Activated CD4-positive, alpha-beta T cell treated with anti-CD3 and anti-CD28 coated beads for 36 hours (primary cell): ENCODE results near the gene SIRT6. TPM values are rescaled to one million over a fixed set of nuclear protein-coding genes. Genes with fewer than 3 reads are reported as not detected.
A peak's percentile ranks its signal among the peaks of the same experiment; 100 is the strongest.
"Not testable (repeated sequence)": the region's sequence is repeated elsewhere in the genome, so short reads cannot be mapped to it uniquely, and the experiment has no call there.

Experiments used
- ATAC-seq: fragments of 200-7000 bp; cut with Tn5 transposase; one replicate; pipeline ENCODE4 v1.10.0; 2021; ENCODE audit warnings: mild to moderate bottlenecking, moderate library complexity
- CTCF ChIA-PET: fragments of 350-600 bp; sonication (Branson Sonifier 250); formaldehyde crosslinking; loops from one replicate; lab custom pipeline; 2021; ENCODE audit warnings: antibody characterized with exemption; lab: Charles Lee
- POLR2A ChIA-PET: fragments of 350-600 bp; sonication (Branson Sonifier 250); formaldehyde crosslinking; loops from one replicate; lab custom pipeline; 2021; ENCODE audit warnings: antibody characterized with exemption, inconsistent platforms; lab: Charles Lee
- DNase-seq: peaks from one replicate; pipeline ENCODE4 v3.0.0-alpha.2; 2020
- H3K27ac Mint-ChIP-seq: one replicate; pipeline ENCODE4 v1.8.0; 2021; ENCODE audit warnings: mixed read lengths
- H3K27me3 Mint-ChIP-seq: one replicate; pipeline ENCODE4 v1.8.0; 2021; ENCODE audit warnings: mixed read lengths
- H3K36me3 Mint-ChIP-seq: one replicate; pipeline ENCODE4 v1.8.0; 2021; ENCODE audit warnings: low read depth, mixed read lengths
- H3K4me1 Mint-ChIP-seq: one replicate; pipeline ENCODE4 v1.8.0; 2021; ENCODE audit warnings: mixed read lengths
- H3K4me3 Mint-ChIP-seq: one replicate; pipeline ENCODE4 v1.8.0; 2021; ENCODE audit warnings: mild to moderate bottlenecking, moderate library complexity, mixed read lengths
- H3K9me3 Mint-ChIP-seq: one replicate; pipeline ENCODE4 v1.8.0; 2021; ENCODE audit warnings: low read depth, mixed read lengths
- intact Hi-C, 2 experiments: fragments of 100-400 bp; cut with DNase I in 1 of 2; cut with micrococcal nuclease in 1 of 2; formaldehyde crosslinking; loops; one replicate each; pipeline versions ENCODE4 v1.14.2 to v1.15.1; 2022 to 2024; cut with DNase I, micrococcal nuclease
- total RNA-seq, 2 experiments: library from RNA; stranded (reverse); gene quantifications; one replicate each; pipeline ENCODE4 v1.2.3, GENCODE V29; 2021

The SIRT6 gene
- total RNA-seq, 2 experiments from 2014 or later: 26.2 to 29.4 TPM

- CTCF ChIA-PET: interaction anchor here (0.6 kb wide), 1 partner anchor 324 kb away, joined by 3 read pairs; no protein-coding TSS in a partner anchor
- H3K27me3 Mint-ChIP-seq: peaks cover 12% of the 10 kb centered on the region
These were observed 9.4 kb downstream of the SIRT6 start for GRCh38 chr19:4172861-4173473.

DNA sequence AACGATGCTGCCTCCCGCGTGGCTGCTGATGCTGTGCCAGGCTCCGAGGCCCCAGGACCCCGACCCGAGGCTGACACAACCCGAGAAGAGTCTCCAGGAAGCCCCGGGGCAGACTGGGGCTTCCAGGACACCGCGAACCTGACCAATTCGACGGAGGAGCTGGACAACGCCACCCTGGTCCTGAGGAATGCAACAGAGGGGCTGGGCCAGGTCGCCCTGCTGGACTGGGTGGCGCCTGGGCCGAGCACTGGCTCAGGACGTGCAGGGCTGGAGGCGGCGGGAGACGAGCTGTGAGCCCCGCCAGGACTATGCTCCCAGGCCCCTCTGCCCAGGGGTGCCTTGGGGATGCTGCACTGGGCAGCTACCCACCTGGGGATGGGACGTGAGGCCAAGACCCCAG, 10.7 kb downstream of the SIRT6 start:
- POLR2A ChIA-PET: no interaction called here

More at GRCh38 chr19:4172861-4173473, 9.4 kb downstream of the SIRT6 start:
- POLR2A ChIA-PET: no interaction called here
- intact Hi-C loops: no loop called here
- Mint-ChIP-seq H3K36me3 (peaks cover 5% of the 10 kb centered on the region), H3K4me3 (no peak overlapping the region), H3K4me1 (no peaks in the 10 kb centered on the region), H3K27ac (no peak overlapping the region), H3K9me3 (no peaks in the 10 kb centered on the region)
- ATAC-seq (peak; percentile 85), DNase-seq (peak; percentile 84)

GRCh38 chr19:4164262-4164661, 18.1 kb downstream of the SIRT6 start:
- POLR2A ChIA-PET: no interaction called here
- DNase-seq (no peak), ATAC-seq (no peak)
- Mint-ChIP-seq H3K27me3 (peaks cover 9% of the 10 kb centered on the region), H3K36me3 (no peaks in the 10 kb centered on the region), H3K9me3 (no peaks in the 10 kb centered on the region), H3K4me3 (no peak overlapping the region), H3K4me1 (no peaks in the 10 kb centered on the region), H3K27ac (no peak overlapping the region)
- CTCF ChIA-PET: interaction anchor here (0.8 kb wide), 2 partner anchors 40 to 52 kb away, joined by 3 read pairs; no protein-coding TSS in a partner anchor
- intact Hi-C loops: no loop called here

More for the DNA sequence above, 10.7 kb downstream of the SIRT6 start:
- no peak overlapping the region for H3K4me3 Mint-ChIP-seq
- intact Hi-C loops: no loop called here
- H3K9me3 Mint-ChIP-seq: no peaks in the 10 kb centered on the region
- H3K27me3 Mint-ChIP-seq: peaks cover 14% of the 10 kb centered on the region
- DNase-seq: no peak
- peaks cover 5% of the 10 kb centered on the region for H3K36me3 Mint-ChIP-seq
- no peak overlapping the region for H3K27ac Mint-ChIP-seq
- ATAC-seq: no peak
- no peaks in the 10 kb centered on the region for H3K4me1 Mint-ChIP-seq
- CTCF ChIA-PET: no interaction called here

DNA sequence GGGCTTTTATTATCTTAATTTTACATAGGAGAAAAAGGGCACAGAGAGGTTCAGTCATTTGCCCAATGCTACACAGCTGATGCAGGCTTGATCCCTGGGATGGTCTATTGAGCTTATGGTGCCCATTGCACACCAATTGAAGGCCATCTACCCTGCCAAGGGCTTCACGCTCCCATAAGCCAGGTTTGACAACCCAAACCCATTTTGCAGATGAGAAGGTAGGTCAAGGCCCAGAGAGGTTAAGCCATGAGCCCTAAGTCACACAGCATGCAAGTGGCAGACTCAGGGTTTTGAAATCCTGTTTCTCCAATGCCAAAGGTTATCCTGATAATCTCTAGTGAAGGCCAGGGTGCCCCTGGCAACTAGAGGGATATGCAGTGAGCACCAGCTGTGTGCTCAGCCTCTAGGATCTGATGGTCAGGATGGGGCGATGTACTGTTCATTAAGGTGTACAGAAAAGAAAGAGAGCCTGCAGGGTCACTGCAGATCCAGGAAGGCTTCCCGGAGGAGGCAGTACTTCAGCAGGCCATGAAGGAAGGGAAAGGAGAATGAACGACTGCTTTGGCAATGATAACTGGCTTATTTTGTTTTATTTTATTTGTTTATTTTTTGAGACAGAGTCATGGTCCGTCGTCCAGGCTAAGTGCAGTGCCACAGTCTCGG, 20.8 kb downstream of the SIRT6 start:
- DNase-seq (no peak), ATAC-seq (no peak)
- no peak overlapping the region for H3K4me3 Mint-ChIP-seq
- peaks cover 3% of the 10 kb centered on the region for H3K27me3 Mint-ChIP-seq
- no peaks in the 10 kb centered on the region for H3K36me3 Mint-ChIP-seq
- H3K4me1 Mint-ChIP-seq: no peaks in the 10 kb centered on the region
- intact Hi-C loops: no loop called here
- H3K9me3 Mint-ChIP-seq: no peaks in the 10 kb centered on the region
- ChIA-PET POLR2A (no interaction called here), CTCF (no interaction called here)
- no peak overlapping the region for H3K27ac Mint-ChIP-seq

DNA sequence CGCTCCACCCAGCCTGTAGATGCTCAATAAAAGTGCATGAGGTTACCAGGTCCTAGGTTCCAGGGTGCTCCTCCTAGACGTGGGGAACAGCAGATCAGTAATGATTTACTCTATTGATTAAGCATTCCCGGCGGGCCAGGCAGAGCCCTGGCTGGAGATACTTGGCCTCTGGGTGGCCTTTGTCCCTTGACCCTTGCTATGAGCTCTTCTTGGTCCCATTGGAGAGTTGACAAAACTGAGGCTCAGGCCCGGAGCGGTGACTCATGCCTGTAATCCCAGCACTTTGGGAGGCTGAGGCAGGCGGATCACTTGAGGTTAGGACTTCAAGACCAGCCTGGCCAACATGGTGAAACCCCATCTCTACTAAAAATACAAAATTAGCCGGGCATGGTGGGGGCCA, 24.4 kb downstream of the SIRT6 start:
- intact Hi-C loops, H3K4me3 Mint-ChIP-seq, DNase-seq, POLR2A ChIA-PET, H3K4me1 Mint-ChIP-seq, ATAC-seq, H3K9me3 Mint-ChIP-seq, H3K27me3 Mint-ChIP-seq, H3K27ac Mint-ChIP-seq, H3K36me3 Mint-ChIP-seq: not testable (repeated sequence)
- CTCF ChIA-PET: interaction anchor here (2.1 kb wide), 1 partner anchor 18 kb away, joined by 11 read pairs; no protein-coding TSS in a partner anchor

GRCh38 chr19:4157164-4157563, 25.2 kb downstream of the SIRT6 start:
- POLR2A ChIA-PET: no interaction called here
- CTCF ChIA-PET: interaction anchor here (2.1 kb wide), 1 partner anchor 17 kb away, joined by 11 read pairs; no protein-coding TSS in a partner anchor
- H3K4me1 Mint-ChIP-seq: peaks cover 5% of the 10 kb centered on the region
- DNase-seq (no peak), ATAC-seq (no peak)
- no peaks in the 10 kb centered on the region for H3K36me3 Mint-ChIP-seq
- H3K9me3 Mint-ChIP-seq: no peaks in the 10 kb centered on the region
- no peak overlapping the region for H3K27ac Mint-ChIP-seq
- H3K27me3 Mint-ChIP-seq: no peaks in the 10 kb centered on the region
- intact Hi-C loops: no loop called here
- H3K4me3 Mint-ChIP-seq: no peak overlapping the region

DNA sequence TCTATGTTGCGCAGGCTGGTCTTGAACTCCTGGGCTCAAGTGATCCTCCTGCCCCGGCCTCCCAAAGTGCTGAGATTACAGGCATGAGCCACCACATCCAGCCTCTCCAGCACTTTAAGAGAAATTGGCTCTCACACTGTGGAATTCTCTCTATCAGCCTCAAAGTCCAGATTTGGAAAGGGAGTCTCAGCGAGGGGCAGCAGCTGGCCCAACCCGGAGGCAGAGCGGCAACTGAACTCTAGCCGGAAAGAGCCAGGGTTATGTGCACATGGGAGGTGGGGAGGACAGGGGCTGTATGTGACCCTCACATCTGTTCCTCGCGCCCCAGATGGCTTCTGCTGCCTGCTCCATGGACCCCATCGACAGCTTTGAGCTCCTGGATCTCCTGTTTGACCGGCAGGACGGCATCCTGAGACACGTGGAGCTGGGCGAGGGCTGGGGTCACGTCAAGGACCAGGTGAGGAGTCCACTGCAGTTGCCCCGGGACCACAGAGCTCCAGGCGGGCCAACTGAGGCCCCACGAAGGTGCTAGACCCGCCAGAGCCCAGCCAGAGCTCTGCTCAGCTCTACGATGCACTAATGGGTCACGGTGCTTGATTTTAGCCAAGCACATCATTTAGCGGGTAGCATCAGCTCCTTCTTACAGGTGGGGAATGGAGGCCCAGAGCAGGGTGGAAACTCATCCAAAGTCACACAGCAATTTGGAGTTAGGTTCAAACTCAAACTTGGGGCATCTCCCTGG, 27.6 kb downstream of the SIRT6 start:
- DNase-seq: no peak
- no peak for ATAC-seq
- ChIA-PET POLR2A (no interaction called here), CTCF (interaction anchor here (1.8 kb wide), 1 partner anchor 15 kb away, joined by 13 read pairs; no protein-coding TSS in a partner anchor)
- no peak overlapping the region for H3K4me3 Mint-ChIP-seq
- no peaks in the 10 kb centered on the region for H3K36me3 Mint-ChIP-seq
- H3K27me3 Mint-ChIP-seq: peaks cover 2% of the 10 kb centered on the region
- no peak overlapping the region for H3K27ac Mint-ChIP-seq
- peaks cover 5% of the 10 kb centered on the region for H3K4me1 Mint-ChIP-seq
- intact Hi-C loops: no loop called here
- H3K9me3 Mint-ChIP-seq: no peaks in the 10 kb centered on the region

DNA sequence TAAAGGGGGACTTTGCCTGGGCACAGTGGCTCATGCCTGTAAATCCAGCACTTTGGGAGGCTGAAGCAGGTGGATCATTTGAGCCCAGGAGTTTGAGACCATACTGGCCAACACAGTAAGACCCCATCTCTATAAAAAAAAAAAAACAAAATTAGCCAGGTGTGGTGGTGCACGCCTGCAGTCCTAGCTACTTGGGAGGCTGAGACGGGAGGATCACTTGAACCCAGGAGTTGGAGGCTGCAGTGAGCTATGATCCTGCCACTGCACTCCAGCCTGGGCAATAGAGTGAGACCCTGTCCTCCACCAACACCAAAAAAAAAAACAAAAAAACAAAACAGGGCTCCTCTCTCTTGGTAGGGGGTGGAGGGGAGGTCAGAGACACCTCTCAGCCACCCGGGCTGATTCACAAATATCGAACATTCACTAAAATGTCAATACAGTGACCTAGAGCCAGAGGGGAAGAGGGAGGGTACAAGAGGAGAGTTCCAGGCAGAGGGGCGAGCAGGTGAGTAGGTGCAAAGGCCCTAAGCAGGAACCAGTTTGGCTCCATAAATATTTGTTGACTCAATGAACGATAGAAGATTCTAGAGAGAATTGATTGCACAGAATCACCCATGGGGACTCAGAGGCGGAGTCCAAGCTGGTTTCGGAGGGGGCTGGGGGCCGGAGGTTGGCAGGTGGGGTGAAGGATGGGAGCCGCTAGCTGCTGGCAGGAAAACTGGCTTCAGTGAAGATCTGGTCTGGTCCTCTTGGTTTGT, 29.9 kb downstream of the SIRT6 start:
- CTCF ChIA-PET: no interaction called here
- DNase-seq: no peak
- no peaks in the 10 kb centered on the region for H3K9me3 Mint-ChIP-seq
- peaks cover 5% of the 10 kb centered on the region for H3K4me1 Mint-ChIP-seq
- ATAC-seq: no peak
- H3K36me3 Mint-ChIP-seq: no peaks in the 10 kb centered on the region
- H3K27me3 Mint-ChIP-seq: peaks cover 4% of the 10 kb centered on the region
- H3K4me3 Mint-ChIP-seq: no peak overlapping the region
- no peak overlapping the region for H3K27ac Mint-ChIP-seq
- intact Hi-C loops: no loop called here
- POLR2A ChIA-PET: no interaction called here

- CTCF ChIA-PET: no interaction called here
- peaks cover 5% of the 10 kb centered on the region for H3K4me1 Mint-ChIP-seq
- H3K27me3 Mint-ChIP-seq: peaks cover 7% of the 10 kb centered on the region
- no peak for ATAC-seq
- H3K9me3 Mint-ChIP-seq: no peaks in the 10 kb centered on the region
- no peak for DNase-seq
- H3K4me3 Mint-ChIP-seq: no peak overlapping the region
- H3K27ac Mint-ChIP-seq: no peak overlapping the region
- POLR2A ChIA-PET: no interaction called here
- intact Hi-C loops: no loop called here
- H3K36me3 Mint-ChIP-seq: no peaks in the 10 kb centered on the region
These were observed 30.7 kb downstream of the SIRT6 start for GRCh38 chr19:4151623-4152022.

DNA sequence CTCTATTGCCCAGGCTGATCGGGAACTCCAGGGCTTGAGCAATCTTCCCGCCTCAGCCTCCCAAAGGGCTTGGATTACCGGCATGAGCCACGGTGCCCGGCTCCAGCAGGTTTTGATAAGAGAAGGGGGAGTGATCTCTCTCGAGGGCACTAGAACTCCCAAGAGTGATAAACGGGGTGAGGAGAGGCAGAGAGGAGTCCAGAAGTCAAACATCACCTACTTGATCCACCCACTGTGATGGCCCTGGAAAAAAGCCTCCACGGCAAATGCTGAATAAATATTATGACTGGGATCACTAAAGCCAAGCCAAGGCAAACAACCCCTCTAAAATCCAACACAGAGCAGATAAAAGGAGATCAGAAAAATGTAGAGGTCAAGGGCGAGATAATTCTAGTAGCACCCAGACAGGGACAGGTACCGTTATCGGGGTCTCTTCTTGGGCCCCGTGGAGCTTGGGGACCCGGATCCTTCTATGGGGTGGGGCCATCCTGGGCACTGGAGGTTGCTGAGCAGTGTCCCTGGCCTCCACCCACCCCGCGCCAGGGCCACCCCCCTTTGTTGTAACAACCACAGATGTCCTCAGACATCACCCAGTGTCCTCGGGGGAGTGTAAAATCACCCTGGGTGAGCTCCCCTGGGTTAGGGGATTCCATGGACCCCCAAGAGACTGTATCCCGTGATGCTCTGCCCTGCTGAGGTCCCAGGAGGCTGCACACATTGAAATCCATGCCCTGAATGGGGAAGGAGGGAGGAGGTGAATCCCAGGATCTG, 32.7 kb downstream of the SIRT6 start:
- ChIA-PET CTCF (interaction anchor here (0.5 kb wide), 1 partner anchor 123 kb away, joined by 7 read pairs; no protein-coding TSS in a partner anchor), POLR2A (no interaction called here)
- DNase-seq: no peak
- Mint-ChIP-seq H3K27ac (no peak overlapping the region), H3K9me3 (no peaks in the 10 kb centered on the region), H3K27me3 (peaks cover 10% of the 10 kb centered on the region), H3K36me3 (no peaks in the 10 kb centered on the region), H3K4me3 (no peak overlapping the region), H3K4me1 (peaks cover 5% of the 10 kb centered on the region)
- intact Hi-C loops: loop anchor here in 1 of 2 experiments (10.0 kb wide), 1 partner anchor 55 kb away; no protein-coding TSS in a partner anchor
- no peak for ATAC-seq
